HepG2 (cell line): Measurements from ENCODE around the gene PERP. TPM values are rescaled to one million over a fixed set of nuclear protein-coding genes. Genes with fewer than 3 reads are reported as not detected.

Experiments
- ARNT2 ChIP-seq: sonication (generic); formaldehyde crosslinking; IDR thresholded peaks from 2 replicates; pipeline ENCODE4 v1.8.0; 2022; ENCODE audit warnings: mild to moderate bottlenecking, low read depth, missing genetic modification reagents, moderate library complexity
- ASH2L ChIP-seq: fragments of 300-600, 200-600 bp; sonication (generic); IDR thresholded peaks from 2 replicates; pipeline ENCODE4 v1.7.0; 2017; ENCODE audit warnings: low read depth, mild to moderate bottlenecking, moderate library complexity, mixed read lengths, low read length; ENCODE audit not compliant: insufficient read length
- ELF1 ChIP-seq: sonication (generic); formaldehyde crosslinking; IDR thresholded peaks from 2 replicates; pipeline ENCODE4 v1.4.0; 2020; ENCODE audit warnings: missing genetic modification reagents
- ETV5 ChIP-seq: IDR thresholded peaks from 2 replicates; pipeline ENCODE4 v1.6.1; 2018; ENCODE audit warnings: missing biosample characterization, missing genetic modification reagents, inconsistent platforms, borderline replicate concordance
- HDAC6 ChIP-seq: fragments of 200-600 bp; sonication (generic); IDR thresholded peaks from 2 replicates; pipeline ENCODE4 v1.7.0; 2017; ENCODE audit warnings: mild to moderate bottlenecking, antibody characterized with exemption, low read length, low read depth
- KLF9 ChIP-seq: IDR thresholded peaks from 2 replicates; pipeline ENCODE4 v1.6.1; 2016; ENCODE audit warnings: low read depth
- NFRKB ChIP-seq: fragments of 450-650 bp; IDR thresholded peaks from 2 replicates; pipeline ENCODE4 v1.6.1; 2017
- SALL1 ChIP-seq: sonication (generic); formaldehyde crosslinking; IDR thresholded peaks from 2 replicates; pipeline ENCODE4 v1.8.0; 2022; ENCODE audit warnings: mild to moderate bottlenecking, missing genetic modification reagents
- SALL2 ChIP-seq: sonication (generic); formaldehyde crosslinking; IDR thresholded peaks from 2 replicates; pipeline ENCODE4 v1.8.1; 2023; ENCODE audit warnings: mild to moderate bottlenecking, missing genetic modification reagents, inconsistent platforms
- SMYD3 ChIP-seq: sonication (generic); formaldehyde crosslinking; IDR thresholded peaks from 2 replicates; pipeline ENCODE4 v1.8.1; 2023; ENCODE audit warnings: mild to moderate bottlenecking, missing genetic modification reagents
- TBX3 ChIP-seq: fragments of 450-650 bp; IDR thresholded peaks from 2 replicates; pipeline ENCODE4 v1.6.1; 2017; ENCODE audit warnings: antibody characterized with exemption, mild to moderate bottlenecking, inconsistent platforms, borderline replicate concordance
- XBP1 ChIP-seq: sonication (generic); formaldehyde crosslinking; IDR thresholded peaks from 2 replicates; pipeline ENCODE4 v1.5.0; 2020; ENCODE audit warnings: missing genetic modification reagents
- ZBTB33 ChIP-seq: sonication (generic); formaldehyde crosslinking; IDR thresholded peaks from 2 replicates; pipeline ENCODE4 v1.4.0; 2020; ENCODE audit warnings: missing genetic modification reagents
- ZNF121 ChIP-seq: sonication (generic); formaldehyde crosslinking; IDR thresholded peaks from 2 replicates; pipeline ENCODE4 v1.5.0; 2020; ENCODE audit warnings: mild to moderate bottlenecking, missing genetic modification reagents
- ZNF251 ChIP-seq: sonication (generic); formaldehyde crosslinking; IDR thresholded peaks from 2 replicates; pipeline ENCODE4 v1.9.0; 2021; ENCODE audit warnings: mild to moderate bottlenecking, missing genetic modification reagents
- ZNF510 ChIP-seq: sonication (generic); formaldehyde crosslinking; IDR thresholded peaks from 2 replicates; pipeline ENCODE4 v1.4.0; 2020; ENCODE audit warnings: low read depth, mild to moderate bottlenecking, missing genetic modification reagents
- polyA plus RNA-seq, 8 experiments: library from polyadenylated mRNA; depleted of rRNA in 3 of 8; stranded (reverse) in 7 of 8; unstranded in 1 of 8; fragments of >200 nt; fragmentation: Illumina TruSeq in 4 of 8; extraction: Trizol in 4 of 8; gene quantifications; 2 replicates each; pipeline versions ENCODE4 v1.2.1 to v1.2.3, GENCODE V29; 2011 to 2016; ENCODE audit warnings: low read depth in 4 of 8, missing spikeins in 1 of 8, mixed read lengths in 1 of 8; ENCODE audit not compliant: insufficient read depth in 1 of 8
- total RNA-seq, 5 experiments: library from RNA; depleted of rRNA; stranded (reverse); fragments of >200 nt; fragmentation: Illumina TruSeq; extraction: Trizol; gene quantifications; 2 replicates each; pipeline ENCODE4 v1.2.3, GENCODE V29; 2016; ENCODE audit warnings: low read depth in 1 of 5
- TF ChIP-seq, protein P1 (sequence below), 2 experiments: sonication (generic) in 1 of 2; formaldehyde crosslinking in 1 of 2; IDR thresholded peaks; 2 replicates each; pipeline versions ENCODE4 v1.4.0 to v1.6.1; 2018 to 2020; ENCODE audit warnings: missing genetic modification reagents in 2 of 2, borderline replicate concordance in 1 of 2, low read depth in 1 of 2, mild to moderate bottlenecking in 1 of 2, missing biosample characterization in 1 of 2
- TF ChIP-seq, protein P2 (sequence below): sonication (generic); formaldehyde crosslinking; IDR thresholded peaks from 2 replicates; pipeline ENCODE4 v1.5.1; 2020; ENCODE audit warnings: mild to moderate bottlenecking, missing genetic modification reagents, moderate library complexity

PERP gene
- total and polyA plus RNA-seq, 2 of the 13 experiments (the other 11 are each of a cell fraction or from before 2014, with no cell fraction given): 26.0 to 53.0 TPM

DNA sequence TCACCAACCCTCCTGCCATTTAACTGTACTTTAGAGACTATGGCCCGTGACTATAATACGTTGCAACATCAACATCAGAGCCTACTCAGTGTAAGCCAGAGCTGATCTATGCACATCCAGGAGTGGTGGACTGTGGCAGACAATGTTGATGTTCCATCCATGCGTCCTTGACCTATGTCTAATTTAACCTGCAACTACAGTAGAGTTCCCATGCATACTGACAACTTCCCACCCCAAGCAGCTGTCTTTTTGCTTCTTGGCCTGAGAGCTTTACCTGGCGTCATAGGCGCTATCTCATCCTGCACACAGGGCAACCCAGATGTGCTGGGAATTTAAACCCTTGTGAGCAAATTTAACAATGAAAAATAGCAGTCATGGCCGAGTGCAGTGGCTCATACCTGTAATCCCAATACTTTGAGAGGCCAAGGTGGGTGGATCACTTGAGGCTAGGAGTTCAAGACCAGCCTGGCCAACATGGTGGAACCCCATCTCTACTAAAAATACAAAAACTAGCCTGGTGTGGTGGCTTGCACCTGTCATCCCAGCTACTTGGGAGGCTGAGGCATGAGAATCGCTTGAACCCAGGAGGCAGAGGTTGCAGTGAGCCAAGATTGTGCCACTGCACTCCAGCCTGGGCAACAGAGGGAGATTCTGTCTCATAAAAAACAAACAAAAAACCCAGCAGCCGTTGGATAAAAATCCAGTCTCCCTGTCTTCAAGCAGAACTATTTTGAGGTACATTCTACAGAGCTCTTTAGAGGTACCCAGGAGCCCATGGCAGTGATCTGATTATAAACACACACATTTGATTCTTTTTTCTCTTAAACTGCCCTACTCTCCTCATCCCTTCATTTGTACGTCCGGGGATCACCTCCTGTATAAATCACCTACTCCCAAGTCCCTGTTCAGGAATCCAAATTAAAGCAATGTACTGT lies 22.0 kb downstream of the PERP start (continued):
- TF ChIP-seq ZNF251 (CRISPR knock-in tag) (no peak), ASH2L (peak; percentile 27), NFRKB (no peak), TBX3 (no peak), SMYD3 (CRISPR knock-in tag) (peak; percentile 57; the same call in 1 of the 2 replicates), XBP1 (CRISPR knock-in tag) (no peak), ZBTB33 (peak; percentile 37; the same call in 1 of the 2 replicates), ETV5 (CRISPR knock-in tag) (peak; percentile 54; the same call in 1 of the 2 replicates), KLF9 (no peak), SALL1 (CRISPR knock-in tag) (peak; percentile 98), ZNF510 (CRISPR knock-in tag) (no peak), HDAC6 (no peak), ARNT2 (CRISPR knock-in tag) (no peak; the same call in 1 of the 2 replicates), ELF1 (CRISPR knock-in tag) (no peak), ZNF121 (CRISPR knock-in tag) (0 out of 2 replicates have a peak, but pooled peaks have one; percentile 41), SALL2 (CRISPR knock-in tag) (no peak)
- TF ChIP-seq, protein P1, sequence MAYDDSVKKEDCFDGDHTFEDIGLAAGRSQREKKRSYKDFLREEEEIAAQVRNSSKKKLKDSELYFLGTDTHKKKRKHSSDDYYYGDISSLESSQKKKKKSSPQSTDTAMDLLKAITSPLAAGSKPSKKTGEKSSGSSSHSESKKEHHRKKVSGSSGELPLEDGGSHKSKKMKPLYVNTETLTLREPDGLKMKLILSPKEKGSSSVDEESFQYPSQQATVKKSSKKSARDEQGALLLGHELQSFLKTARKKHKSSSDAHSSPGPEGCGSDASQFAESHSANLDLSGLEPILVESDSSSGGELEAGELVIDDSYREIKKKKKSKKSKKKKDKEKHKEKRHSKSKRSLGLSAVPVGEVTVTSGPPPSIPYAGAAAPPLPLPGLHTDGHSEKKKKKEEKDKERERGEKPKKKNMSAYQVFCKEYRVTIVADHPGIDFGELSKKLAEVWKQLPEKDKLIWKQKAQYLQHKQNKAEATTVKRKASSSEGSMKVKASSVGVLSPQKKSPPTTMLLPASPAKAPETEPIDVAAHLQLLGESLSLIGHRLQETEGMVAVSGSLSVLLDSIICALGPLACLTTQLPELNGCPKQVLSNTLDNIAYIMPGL (CRISPR knock-in tag; IDR thresholded peaks at IDR 0.05; ENCODE audit: borderline replicate concordance in 1 of 2, low read depth in 1 of 2): peak; percentile 39 to 51; a peak in 1 of 4 replicates
- TF ChIP-seq, protein P2, sequence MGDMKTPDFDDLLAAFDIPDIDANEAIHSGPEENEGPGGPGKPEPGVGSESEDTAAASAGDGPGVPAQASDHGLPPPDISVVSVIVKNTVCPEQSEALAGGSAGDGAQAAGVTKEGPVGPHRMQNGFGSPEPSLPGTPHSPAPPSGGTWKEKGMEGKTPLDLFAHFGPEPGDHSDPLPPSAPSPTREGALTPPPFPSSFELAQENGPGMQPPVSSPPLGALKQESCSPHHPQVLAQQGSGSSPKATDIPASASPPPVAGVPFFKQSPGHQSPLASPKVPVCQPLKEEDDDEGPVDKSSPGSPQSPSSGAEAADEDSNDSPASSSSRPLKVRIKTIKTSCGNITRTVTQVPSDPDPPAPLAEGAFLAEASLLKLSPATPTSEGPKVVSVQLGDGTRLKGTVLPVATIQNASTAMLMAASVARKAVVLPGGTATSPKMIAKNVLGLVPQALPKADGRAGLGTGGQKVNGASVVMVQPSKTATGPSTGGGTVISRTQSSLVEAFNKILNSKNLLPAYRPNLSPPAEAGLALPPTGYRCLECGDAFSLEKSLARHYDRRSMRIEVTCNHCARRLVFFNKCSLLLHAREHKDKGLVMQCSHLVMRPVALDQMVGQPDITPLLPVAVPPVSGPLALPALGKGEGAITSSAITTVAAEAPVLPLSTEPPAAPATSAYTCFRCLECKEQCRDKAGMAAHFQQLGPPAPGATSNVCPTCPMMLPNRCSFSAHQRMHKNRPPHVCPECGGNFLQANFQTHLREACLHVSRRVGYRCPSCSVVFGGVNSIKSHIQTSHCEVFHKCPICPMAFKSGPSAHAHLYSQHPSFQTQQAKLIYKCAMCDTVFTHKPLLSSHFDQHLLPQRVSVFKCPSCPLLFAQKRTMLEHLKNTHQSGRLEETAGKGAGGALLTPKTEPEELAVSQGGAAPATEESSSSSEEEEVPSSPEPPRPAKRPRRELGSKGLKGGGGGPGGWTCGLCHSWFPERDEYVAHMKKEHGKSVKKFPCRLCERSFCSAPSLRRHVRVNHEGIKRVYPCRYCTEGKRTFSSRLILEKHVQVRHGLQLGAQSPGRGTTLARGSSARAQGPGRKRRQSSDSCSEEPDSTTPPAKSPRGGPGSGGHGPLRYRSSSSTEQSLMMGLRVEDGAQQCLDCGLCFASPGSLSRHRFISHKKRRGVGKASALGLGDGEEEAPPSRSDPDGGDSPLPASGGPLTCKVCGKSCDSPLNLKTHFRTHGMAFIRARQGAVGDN (CRISPR knock-in tag): no peak
